Measurements from ENCODE around the gene ALX3.
"Not testable (repeated sequence)": the region's sequence is repeated elsewhere in the genome, so short reads cannot be mapped to it uniquely, and the experiment has no call there.

The ALX3 gene

GRCh38 chr1:110085671-110086070, 15.2 kb upstream of the ALX3 start:
- no peak for DNase-seq (ENCODE audit: low read depth in 1 of 2, low spot score in 1 of 2)
- in situ Hi-C loops (cut with HindIII; ENCODE audit: low pct_unique_long_range_greater_than_20kb, low sequenced_read_pairs): no loop called here
- no peak for TF ChIP-seq JUND (IDR thresholded peaks at IDR 0.05; ENCODE audit: low read depth)

DNA sequence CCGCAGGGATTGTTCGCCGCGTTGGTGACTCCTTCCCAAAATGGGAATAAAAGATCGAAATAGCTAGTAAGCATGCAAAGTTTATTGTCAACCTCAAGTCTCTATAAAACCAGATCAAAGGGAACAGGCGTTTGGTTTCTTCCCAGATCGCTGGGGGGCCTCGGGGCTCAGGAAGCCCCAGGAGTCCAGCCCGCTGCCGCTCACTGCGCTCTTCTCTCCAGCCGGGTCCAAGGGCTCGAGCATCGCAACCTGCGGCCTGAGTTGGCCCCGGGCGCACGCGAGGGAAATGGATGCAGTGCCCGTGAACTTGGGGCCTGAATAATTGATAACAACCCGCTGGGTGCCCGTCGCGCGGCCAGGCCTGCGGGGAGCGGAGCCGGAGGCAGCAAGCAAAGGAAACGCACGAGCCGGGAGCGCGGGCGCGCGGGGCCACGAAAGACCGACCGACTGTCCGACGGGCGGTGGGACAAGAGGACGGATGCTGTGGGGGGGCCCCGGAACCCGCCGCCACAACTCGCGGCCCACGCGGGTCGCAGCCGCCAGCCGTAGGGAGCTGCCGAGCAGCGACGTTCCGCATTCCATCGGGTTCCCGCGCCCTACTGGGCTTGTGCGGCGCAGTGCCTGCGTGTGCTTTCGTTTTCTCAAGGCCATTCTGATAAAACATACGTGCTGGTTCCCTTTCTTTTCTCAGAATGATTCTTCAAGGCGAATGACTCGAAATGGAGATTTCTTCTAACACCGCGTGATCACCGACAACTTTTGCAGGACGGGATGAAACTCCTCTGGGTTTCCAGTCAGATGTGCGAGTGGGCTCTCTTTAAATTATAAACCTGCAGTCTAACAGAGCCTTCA, 14.0 kb upstream of the ALX3 start:
- no peak for TF ChIP-seq JUND (IDR thresholded peaks at IDR 0.05; ENCODE audit: low read depth)
- in situ Hi-C loops (cut with HindIII; ENCODE audit: low pct_unique_long_range_greater_than_20kb, low sequenced_read_pairs): no loop called here
- no peak for DNase-seq (ENCODE audit: low read depth in 1 of 2, low spot score in 1 of 2)

- DNase-seq (ENCODE audit: low read depth in 1 of 2, low spot score in 1 of 2): no peak
- no peak for TF ChIP-seq JUND (IDR thresholded peaks at IDR 0.05; ENCODE audit: low read depth)
- in situ Hi-C loops (cut with HindIII; ENCODE audit: low pct_unique_long_range_greater_than_20kb, low sequenced_read_pairs): no loop called here
These were observed 13.4 kb upstream of the ALX3 start for GRCh38 chr1:110083866-110084226.

DNA sequence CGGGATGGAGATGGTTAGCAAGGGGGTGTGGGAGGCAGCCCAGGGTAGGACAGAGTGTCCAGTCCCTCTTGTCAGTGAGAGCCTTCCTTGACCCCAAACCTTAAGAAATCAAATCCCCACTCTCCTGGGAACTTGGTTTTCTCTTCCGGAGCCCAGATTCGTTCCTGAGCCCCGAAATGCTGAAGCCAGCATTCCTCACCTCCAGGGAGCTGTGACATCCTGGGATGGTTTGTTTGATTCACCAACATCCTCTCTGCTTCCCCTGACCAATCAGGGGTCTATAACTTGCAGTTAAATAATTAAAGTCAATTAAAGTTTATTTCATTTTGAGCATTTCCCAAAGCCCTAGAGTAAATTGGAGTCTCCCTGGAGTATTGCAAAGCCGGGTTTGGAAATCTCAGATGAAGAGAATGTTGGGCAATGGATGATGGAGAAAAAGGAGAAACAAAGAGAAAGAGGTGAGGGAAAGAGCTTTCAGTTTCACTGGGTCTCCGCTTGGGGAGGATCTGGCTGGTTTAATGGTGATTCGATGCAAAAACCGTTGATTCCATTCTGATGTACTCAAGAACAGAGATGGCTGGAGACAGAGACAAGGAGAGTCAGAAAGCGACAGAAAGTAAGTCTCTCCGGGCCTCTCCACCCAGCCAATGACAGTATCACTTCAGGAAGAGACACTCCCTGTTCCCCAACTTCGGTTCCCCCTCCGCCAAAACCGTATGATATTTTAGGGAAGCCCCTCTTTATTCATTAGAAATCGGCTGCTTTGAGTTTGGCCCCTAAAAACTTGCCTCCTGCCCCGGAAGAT, 12.8 kb upstream of the ALX3 start:
- DNase-seq (ENCODE audit: low read depth in 1 of 2, low spot score in 1 of 2): no peak
- TF ChIP-seq JUND (IDR thresholded peaks at IDR 0.05; ENCODE audit: low read depth): no peak
- in situ Hi-C loops (cut with HindIII; ENCODE audit: low pct_unique_long_range_greater_than_20kb, low sequenced_read_pairs): no loop called here

DNA sequence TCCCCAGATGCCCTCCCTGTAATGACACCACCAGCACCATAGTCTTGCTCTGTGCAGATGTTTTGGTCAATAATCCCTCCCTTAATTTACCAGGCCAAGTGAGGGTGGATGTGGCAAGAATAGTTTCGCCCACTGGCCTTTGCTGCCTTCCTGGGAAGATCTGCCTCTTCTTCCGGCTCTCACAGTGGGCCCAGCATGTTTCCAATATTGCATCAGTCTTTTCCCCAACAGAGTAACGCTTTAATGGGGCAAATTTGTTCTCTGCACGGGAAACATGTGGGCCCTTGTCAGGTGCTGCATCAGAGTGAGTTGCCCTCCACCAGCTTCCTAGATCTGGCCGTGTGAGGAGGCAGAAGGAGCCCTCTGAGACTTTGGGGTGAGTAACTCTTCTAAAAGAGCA, 12.0 kb upstream of the ALX3 start:
- DNase-seq (ENCODE audit: low read depth in 1 of 2, low spot score in 1 of 2): no peak
- in situ Hi-C loops (cut with HindIII; ENCODE audit: low pct_unique_long_range_greater_than_20kb, low sequenced_read_pairs): no loop called here
- TF ChIP-seq JUND (IDR thresholded peaks at IDR 0.05; ENCODE audit: low read depth): no peak

DNA sequence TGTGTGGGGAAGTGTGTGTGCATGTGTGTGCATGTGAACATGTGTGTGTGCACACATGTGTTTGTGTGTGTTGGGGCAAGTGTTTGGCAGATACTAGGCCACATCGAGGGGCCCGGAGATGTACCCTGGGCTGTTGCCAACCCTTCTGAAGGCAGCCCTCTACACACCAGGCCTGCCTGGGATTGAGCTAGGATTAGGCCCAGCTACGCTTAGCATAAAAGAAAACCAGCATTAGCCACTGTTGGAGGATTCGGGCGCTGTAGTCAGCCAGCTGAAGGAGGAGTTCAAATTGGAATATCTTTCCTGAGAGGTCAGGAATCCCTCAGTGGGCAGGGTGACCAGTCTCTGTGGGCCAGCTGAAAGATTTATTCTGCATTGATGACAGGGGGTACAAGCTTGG, 10.6 kb upstream of the ALX3 start:
- in situ Hi-C loops (cut with HindIII; ENCODE audit: low pct_unique_long_range_greater_than_20kb, low sequenced_read_pairs): no loop called here
- no peak for DNase-seq (ENCODE audit: low read depth in 1 of 2, low spot score in 1 of 2)
- no peak for TF ChIP-seq JUND (IDR thresholded peaks at IDR 0.05; ENCODE audit: low read depth)

- DNase-seq (ENCODE audit: low read depth in 1 of 2, low spot score in 1 of 2); in situ Hi-C loops (cut with HindIII; ENCODE audit: low pct_unique_long_range_greater_than_20kb, low sequenced_read_pairs): not testable (repeated sequence)
These were observed 9.5 kb upstream of the ALX3 start for GRCh38 chr1:110079995-110080394.

DNA sequence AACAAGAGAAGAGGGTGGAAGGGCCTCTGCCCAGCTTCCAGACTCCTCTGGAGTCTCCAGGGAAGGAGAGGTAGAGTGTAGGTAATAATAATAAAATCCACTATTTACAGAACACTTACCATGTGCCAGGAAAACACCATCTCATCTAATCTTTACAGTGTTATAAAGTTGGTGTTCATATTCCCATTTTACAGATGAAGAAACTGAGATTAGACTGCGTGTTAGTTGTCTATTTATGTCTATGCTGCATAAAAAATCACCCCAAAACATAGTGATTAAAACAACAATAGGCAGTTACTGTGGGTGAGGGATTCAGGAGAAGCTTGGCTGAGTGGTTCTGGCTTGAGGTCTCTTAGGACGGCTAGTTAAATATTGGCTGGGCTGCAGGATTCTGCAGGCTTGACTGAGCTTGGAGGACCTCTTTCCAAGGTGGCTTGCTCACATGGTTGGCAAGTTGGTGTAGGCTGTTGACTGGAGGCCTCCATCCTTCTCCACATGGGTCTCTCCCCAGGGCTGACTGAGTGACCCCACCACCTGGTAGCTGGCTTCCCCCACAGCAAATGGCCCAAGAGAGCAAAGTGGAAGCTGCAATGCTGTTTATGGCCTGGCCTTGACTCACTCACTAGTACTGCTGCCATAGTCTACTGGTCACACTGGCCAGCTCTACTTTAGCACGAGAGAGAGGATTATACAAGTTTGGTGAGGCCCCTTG, 6.5 kb upstream of the ALX3 start:
- no peak for DNase-seq (ENCODE audit: low read depth in 1 of 2, low spot score in 1 of 2)
- no peak for TF ChIP-seq JUND (IDR thresholded peaks at IDR 0.05; ENCODE audit: low read depth)
- in situ Hi-C loops (cut with HindIII; ENCODE audit: low pct_unique_long_range_greater_than_20kb, low sequenced_read_pairs): no loop called here

GRCh38 chr1:110074166-110074565, 3.7 kb upstream of the ALX3 start:
- DNase-seq (ENCODE audit: low read depth in 1 of 2, low spot score in 1 of 2): no peak
- no peak for TF ChIP-seq JUND (IDR thresholded peaks at IDR 0.05; ENCODE audit: low read depth)
- in situ Hi-C loops (cut with HindIII; ENCODE audit: low pct_unique_long_range_greater_than_20kb, low sequenced_read_pairs): no loop called here

GRCh38 chr1:110070282-110070669, 196 bp downstream of the ALX3 start:
- DNase-seq (ENCODE audit: low read depth in 1 of 2, low spot score in 1 of 2): no peak
- TF ChIP-seq JUND (IDR thresholded peaks at IDR 0.05; ENCODE audit: low read depth): no peak
- in situ Hi-C loops (cut with HindIII; ENCODE audit: low pct_unique_long_range_greater_than_20kb, low sequenced_read_pairs): no loop called here

DNA sequence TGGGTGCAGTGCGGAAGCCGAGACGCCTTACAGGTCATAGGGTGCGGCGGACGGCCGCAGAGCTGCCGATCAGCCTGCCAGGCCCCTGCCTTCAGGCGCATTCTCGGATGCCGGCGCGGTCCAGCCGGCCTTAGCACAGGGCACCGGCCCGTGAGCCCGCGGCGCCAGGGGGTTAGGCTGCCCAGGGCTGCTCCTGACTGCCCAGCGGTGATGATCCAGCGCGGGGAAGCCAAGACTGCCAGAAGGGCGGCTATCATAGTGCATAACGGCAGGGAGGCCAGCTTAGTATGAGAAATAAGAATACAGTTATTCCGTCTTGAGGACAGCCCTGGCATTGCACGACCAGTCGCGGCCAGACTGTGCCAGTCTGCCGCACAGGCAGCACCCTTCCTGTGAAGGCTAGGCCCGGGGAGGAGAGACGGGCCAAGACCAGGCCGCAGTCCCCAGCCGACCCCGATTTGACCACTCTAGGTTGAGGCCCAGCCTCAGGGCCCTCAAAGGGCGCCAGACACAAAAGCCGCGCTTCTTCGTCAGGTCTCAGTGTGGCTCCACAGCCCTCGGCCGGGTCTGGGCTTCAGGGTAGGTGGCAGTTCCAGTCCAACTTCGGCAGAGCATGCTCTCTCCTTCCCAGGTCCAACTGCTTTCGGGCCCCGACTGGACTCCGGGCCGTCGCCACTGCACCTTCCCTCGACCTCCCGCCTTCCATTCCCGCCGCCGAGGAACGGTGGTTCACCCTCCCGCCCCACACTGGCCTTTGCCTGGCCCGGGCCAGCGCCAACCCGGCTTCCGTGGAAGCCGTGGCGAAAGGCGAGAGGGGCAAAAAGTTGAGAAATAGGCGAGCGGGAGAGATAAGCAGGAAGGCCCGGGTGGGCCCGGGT, 829 bp downstream of the ALX3 start:
- no peak for DNase-seq (ENCODE audit: low read depth in 1 of 2, low spot score in 1 of 2)
- in situ Hi-C loops (cut with HindIII; ENCODE audit: low pct_unique_long_range_greater_than_20kb, low sequenced_read_pairs): no loop called here
- TF ChIP-seq JUND (IDR thresholded peaks at IDR 0.05; ENCODE audit: low read depth): no peak
